ENCODE data around the gene MSRB3.
A peak's percentile ranks its signal among the peaks of the same experiment; 100 is the strongest.

GRCh38 chr12:65313719-65314317 is 35.3 kb downstream of the MSRB3 start:
- peak in 5 of 6 experiments; percentile 11 to 52 (median 41) for TF ChIP-seq CTCF (IDR thresholded peaks at IDR 0.05)
- TF ChIP-seq POLR2A (IDR thresholded peaks at IDR 0.05) = no peak

Data from Peyer's patch (tissue), 4 donors.